CD4-positive, CD25-positive, alpha-beta regulatory T cell (primary cell): ENCODE data around the gene NFE2. TPM values are rescaled to one million over a fixed set of nuclear protein-coding genes. Genes with fewer than 3 reads are reported as not detected.
A peak's percentile ranks its signal among the peaks of the same experiment; 100 is the strongest.
"Not testable (repeated sequence)": the region's sequence is repeated elsewhere in the genome, so short reads cannot be mapped to it uniquely, and the experiment has no call there.

ENCODE experiments used
- ATAC-seq, 2 donors: fragments of 150-1000 bp; cut with Tn5 transposase; one replicate each; pipeline ENCODE4 v1.10.0; 2021; ENCODE audit warnings: low read depth in 2 of 2, moderate number of reproducible peaks in 2 of 2, moderate library complexity in 1 of 2
- DNase-seq, 3 donors: peaks; one replicate each; pipeline versions ENCODE4 v3.0.0 to v3.0.0-alpha.2; 2012 to 2022; ENCODE audit warnings: mixed read lengths in 1 of 3
- H3K27ac ChIP-seq: one replicate; pipeline ENCODE4 v1.7.0; 2013; ENCODE audit warnings: mild to moderate bottlenecking, low read length; ENCODE audit not compliant: insufficient read depth, poor library complexity, severe bottlenecking
- H3K27me3 ChIP-seq: one replicate; pipeline ENCODE4 v1.7.0; 2013; ENCODE audit warnings: low read length; ENCODE audit not compliant: control insufficient read depth, insufficient read depth
- H3K36me3 ChIP-seq: one replicate; pipeline ENCODE4 v1.7.0; 2013; ENCODE audit warnings: mild to moderate bottlenecking, low read length, moderate library complexity; ENCODE audit not compliant: control insufficient read depth, insufficient read depth
- H3K4me1 ChIP-seq: 2 replicates; pipeline ENCODE4 v1.7.0; 2013; ENCODE audit warnings: mild to moderate bottlenecking, low read length; ENCODE audit not compliant: insufficient read depth, control insufficient read depth, poor library complexity, severe bottlenecking
- H3K4me3 ChIP-seq: one replicate; pipeline ENCODE4 v1.7.0; 2013; ENCODE audit warnings: low read depth, mild to moderate bottlenecking, low read length, moderate library complexity
- H3K9me3 ChIP-seq, 2 experiments: 1 replicate in 1 of 2; 2 replicates in 1 of 2; pipeline ENCODE4 v1.7.0; 2013; ENCODE audit warnings: low read length in 2 of 2, mild to moderate bottlenecking in 1 of 2, moderate library complexity in 1 of 2; ENCODE audit not compliant: control insufficient read depth in 2 of 2
- H3K27ac Mint-ChIP-seq, 3 donors: one replicate each; pipeline ENCODE4 v1.8.0; 2020 to 2022; ENCODE audit warnings: mild to moderate bottlenecking in 3 of 3, mixed read lengths in 3 of 3, moderate library complexity in 2 of 3
- H3K27me3 Mint-ChIP-seq: one replicate; pipeline ENCODE4 v1.8.0; 2022; ENCODE audit warnings: mild to moderate bottlenecking, mixed read lengths
- H3K36me3 Mint-ChIP-seq: one replicate; pipeline ENCODE4 v1.8.0; 2020; ENCODE audit warnings: mixed read lengths
- H3K4me1 Mint-ChIP-seq, 4 donors: one replicate each; pipeline ENCODE4 v1.8.0; 2020 to 2022; ENCODE audit warnings: mixed read lengths in 4 of 4, mild to moderate bottlenecking in 1 of 4
- H3K4me3 Mint-ChIP-seq, 4 donors: one replicate each; pipeline ENCODE4 v1.8.0; 2020 to 2022; ENCODE audit warnings: mild to moderate bottlenecking in 4 of 4, mixed read lengths in 4 of 4, moderate library complexity in 3 of 4
- H3K9me3 Mint-ChIP-seq, 7 donors: one replicate each; pipeline ENCODE4 v1.8.0; 2020 to 2022; ENCODE audit warnings: mixed read lengths in 7 of 7, mild to moderate bottlenecking in 3 of 7, moderate library complexity in 2 of 7
- polyA plus RNA-seq, 4 donors: library from polyadenylated mRNA; unstranded; fragments of 300-500 nt; fragmentation: Illumina TruSeq; gene quantifications; one replicate each; pipeline ENCODE4 v1.2.3, GENCODE V29; 2021
- total RNA-seq: library from RNA; stranded (reverse); gene quantifications from one replicate; pipeline ENCODE4 v1.2.3, GENCODE V29; 2022

NFE2 gene
- total and polyA plus RNA-seq, 5 donors from 2014 or later, result 0.18 to 2.8 TPM; not detected in 3

DNA sequence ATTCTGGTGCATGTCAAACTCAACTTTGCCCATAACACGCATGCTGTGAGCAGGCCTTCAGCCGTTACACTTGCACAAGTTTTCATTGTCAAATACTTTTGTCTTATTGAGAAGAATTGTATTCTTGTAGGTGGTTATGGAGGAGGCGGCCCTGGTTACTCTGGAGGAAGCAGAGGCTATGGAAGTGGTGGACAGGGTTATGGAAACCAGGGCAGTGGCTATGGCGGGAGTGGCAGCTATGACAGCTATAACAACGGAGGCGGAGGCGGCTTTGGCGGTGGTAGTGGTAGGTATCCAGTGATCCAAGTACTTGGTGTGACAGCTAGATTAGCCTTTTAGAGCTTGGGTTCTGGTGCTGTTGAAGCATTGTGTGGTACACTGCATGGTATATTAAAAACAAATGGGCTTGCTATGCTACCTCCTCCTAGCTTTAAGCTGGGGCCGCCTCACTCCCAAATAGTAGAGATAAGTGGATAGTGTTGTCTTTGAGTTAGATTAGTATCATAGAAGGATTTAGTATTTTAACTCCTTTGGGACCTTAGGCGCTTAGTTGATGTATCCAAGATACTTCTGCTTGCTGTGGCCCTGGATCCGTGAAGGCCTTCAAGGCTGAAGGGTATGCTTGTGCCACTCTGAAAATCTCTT, 17.7 kb downstream of the NFE2 start:
- H3K27me3 Mint-ChIP-seq, result no peaks in the 10 kb centered on the region
- Histone ChIP-seq H3K36me3 (peaks cover 57% of the 10 kb centered on the region), H3K9me3 (no peaks in the 10 kb centered on the region), H3K4me3 (peak overlapping the region; percentile 99), H3K27me3 (no peaks in the 10 kb centered on the region), H3K27ac (peak overlapping the region; percentile 62), H3K4me1 (peaks cover 69% of the 10 kb centered on the region)
- peaks cover 62% of the 10 kb centered on the region for H3K36me3 Mint-ChIP-seq
- peaks cover 10 to 48% (median 25%) of the 10 kb centered on the region in 4 donors for H3K4me1 Mint-ChIP-seq
- no peak overlapping the region for H3K4me3 Mint-ChIP-seq
- peak overlapping the region in 1 of 3 donors; percentile 66 for H3K27ac Mint-ChIP-seq
- ATAC-seq (no peak), DNase-seq (no peak)
- peaks cover 0 to 2% (median 0%) of the 10 kb centered on the region in 7 donors for H3K9me3 Mint-ChIP-seq

- H3K36me3 Mint-ChIP-seq, result peaks cover 54% of the 10 kb centered on the region
- H3K27me3 Mint-ChIP-seq, H3K27ac Mint-ChIP-seq, H3K9me3 Mint-ChIP-seq, ATAC-seq, DNase-seq, H3K4me3 Mint-ChIP-seq, H3K9me3 ChIP-seq, H3K27me3 ChIP-seq: not testable (repeated sequence)
- Histone ChIP-seq H3K4me1 (peaks cover 79% of the 10 kb centered on the region), H3K27ac (peak overlapping the region; percentile 99), H3K4me3 (peak overlapping the region; percentile 99), H3K36me3 (peaks cover 43% of the 10 kb centered on the region)
- H3K4me1 Mint-ChIP-seq, result peaks cover 11 to 47% (median 24%) of the 10 kb centered on the region in 4 donors
Measured at GRCh38 chr12:54281694-54282093, 19.1 kb downstream of the NFE2 start.

DNA sequence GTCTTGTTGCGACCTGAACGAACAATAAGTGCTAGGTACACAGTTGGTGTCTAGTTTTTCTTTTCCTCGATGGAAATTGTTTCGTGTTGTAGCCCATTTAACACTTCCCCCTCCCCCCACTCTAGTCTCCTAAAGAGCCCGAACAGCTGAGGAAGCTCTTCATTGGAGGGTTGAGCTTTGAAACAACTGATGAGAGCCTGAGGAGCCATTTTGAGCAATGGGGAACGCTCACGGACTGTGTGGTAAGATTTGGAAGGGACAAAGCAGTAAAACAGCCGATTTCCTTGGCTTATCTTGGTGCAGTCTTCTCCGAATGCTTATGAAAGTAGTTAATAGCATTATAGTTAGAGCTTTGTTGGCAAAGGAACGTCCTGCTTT, 19.6 kb downstream of the NFE2 start:
- H3K4me1 ChIP-seq, result peaks cover 82% of the 10 kb centered on the region
- H3K27ac ChIP-seq, result peak overlapping the region; percentile 99
- H3K4me3 ChIP-seq, result peak overlapping the region; percentile 99
- not testable (repeated sequence) for H3K27me3 Mint-ChIP-seq, H3K9me3 Mint-ChIP-seq, H3K27ac Mint-ChIP-seq, H3K4me3 Mint-ChIP-seq, DNase-seq, H3K27me3 ChIP-seq, ATAC-seq, H3K9me3 ChIP-seq
- H3K36me3 Mint-ChIP-seq, result peaks cover 50% of the 10 kb centered on the region
- H3K36me3 ChIP-seq, result peaks cover 39% of the 10 kb centered on the region
- H3K4me1 Mint-ChIP-seq, result peaks cover 12 to 48% (median 26%) of the 10 kb centered on the region in 4 donors

- Mint-ChIP-seq H3K27me3 (no peaks in the 10 kb centered on the region), H3K27ac (no peak within 1 kb of the TSS), H3K4me1 (peaks cover 17 to 47% (median 28%) of the 10 kb centered on the region in 4 donors)
Measured at GRCh38 chr12:54280468-54281260, 20.2 kb downstream of the NFE2 start, which contains the start of gene HNRNPA1. Gene HNRNPA1, plus strand, starts transcription at chr12:54280726. Its CDS starts 82 bp downstream, at chr12:54280808.

DNA sequence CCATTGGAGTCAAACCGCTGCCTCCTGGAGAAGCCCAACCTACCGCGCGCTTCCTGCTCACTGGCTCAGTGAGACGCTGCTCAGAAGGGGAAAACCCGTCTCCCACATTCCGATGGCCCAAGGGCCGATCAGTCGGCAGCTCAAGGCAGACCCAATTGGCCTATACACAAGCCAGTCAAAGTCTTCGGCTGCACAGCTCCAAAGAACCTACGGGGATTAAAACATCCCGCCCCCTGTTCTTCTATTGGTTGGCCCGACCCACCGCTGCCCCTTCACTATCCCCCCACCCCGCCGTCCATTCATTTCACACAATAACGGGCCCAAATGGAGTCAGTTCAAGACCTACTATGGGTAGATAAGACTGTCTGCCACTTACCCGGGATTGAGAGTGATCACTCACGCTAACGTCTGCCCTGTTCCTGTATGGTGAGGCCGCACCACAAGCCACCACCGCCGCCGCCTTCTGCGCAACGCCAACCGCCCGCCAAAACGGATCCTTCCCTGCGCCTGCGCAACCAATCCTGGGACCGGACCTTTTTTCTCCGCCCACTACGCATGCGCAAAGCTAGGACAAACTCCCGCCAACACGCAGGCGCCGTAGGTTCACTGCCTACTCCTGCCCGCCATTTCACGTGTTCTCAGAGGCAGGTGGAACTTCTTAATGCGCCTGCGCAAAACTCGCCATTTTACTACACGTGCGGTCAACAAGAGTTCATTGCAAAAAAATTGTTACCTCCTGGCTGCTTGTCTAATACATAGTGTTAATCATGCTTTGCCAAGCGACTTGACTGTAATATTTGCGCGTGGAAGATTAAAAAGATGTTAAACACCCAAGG, 21.0 kb downstream of the NFE2 start, which contains the start of gene CBX5:
Gene CBX5 (minus strand): TSS at position 491 of the 836 bp plus-strand sequence. CDS start 22,472 bp downstream, outside the sequence.
- no peaks in the 10 kb centered on the region for H3K27me3 ChIP-seq
- peak within 1 kb of the TSS; percentile 99 for H3K4me3 ChIP-seq
- H3K9me3 Mint-ChIP-seq, result no peaks in the 10 kb centered on the region
- no peaks in the 10 kb centered on the region for H3K27me3 Mint-ChIP-seq
- no peak within 1 kb of the TSS for H3K27ac Mint-ChIP-seq
- H3K36me3 Mint-ChIP-seq, result peaks cover 38% of the 10 kb centered on the region
- ATAC-seq (peak; percentile 70 to 74), DNase-seq (peak; percentile 99 to 100 (median 99))
- peaks cover 73% of the 10 kb centered on the region for H3K4me1 ChIP-seq
- peaks cover 12 to 50% (median 30%) of the 10 kb centered on the region in 4 donors for H3K4me1 Mint-ChIP-seq
- no peak within 1 kb of the TSS for H3K4me3 Mint-ChIP-seq
- peaks cover 28% of the 10 kb centered on the region for H3K36me3 ChIP-seq
- H3K27ac ChIP-seq, result peak within 1 kb of the TSS; percentile 99
- H3K9me3 ChIP-seq, result no peaks in the 10 kb centered on the region

More at GRCh38 chr12:54280468-54281260, 20.2 kb downstream of the NFE2 start, which contains the start of gene HNRNPA1:
- DNase-seq (peak; percentile 94 to 100 (median 99)), ATAC-seq (peak; percentile 88 to 90)
- no peaks in the 10 kb centered on the region for H3K27me3 ChIP-seq
- no peaks in the 10 kb centered on the region for H3K9me3 ChIP-seq
- H3K36me3 ChIP-seq, result peaks cover 33% of the 10 kb centered on the region
- Mint-ChIP-seq H3K9me3 (no peaks in the 10 kb centered on the region), H3K4me3 (no peak within 1 kb of the TSS), H3K36me3 (peaks cover 45% of the 10 kb centered on the region)
- peaks cover 80% of the 10 kb centered on the region for H3K4me1 ChIP-seq
- peak within 1 kb of the TSS; percentile 99 for H3K4me3 ChIP-seq
- peak within 1 kb of the TSS; percentile 99 for H3K27ac ChIP-seq

- Histone ChIP-seq H3K9me3 (no peaks in the 10 kb centered on the region), H3K27me3 (no peaks in the 10 kb centered on the region), H3K4me1 (peaks cover 68% of the 10 kb centered on the region), H3K36me3 (peaks cover 26% of the 10 kb centered on the region), H3K27ac (peak overlapping the region; percentile 99), H3K4me3 (peak overlapping the region; percentile 93)
- Mint-ChIP-seq H3K4me3 (no peak overlapping the region), H3K27me3 (no peaks in the 10 kb centered on the region), H3K4me1 (peaks cover 13 to 49% (median 29%) of the 10 kb centered on the region in 4 donors), H3K27ac (no peak overlapping the region), H3K9me3 (no peaks in the 10 kb centered on the region), H3K36me3 (peaks cover 31% of the 10 kb centered on the region)
- DNase-seq (no peak), ATAC-seq (no peak)
Measured at GRCh38 chr12:54279227-54279631, 21.6 kb downstream of the NFE2 start.

GRCh38 chr12:54277823-54278276, 23.0 kb downstream of the NFE2 start:
- Mint-ChIP-seq H3K27ac (peak overlapping the region in 2 of 3 donors; percentile 52 to 58), H3K9me3 (no peaks in the 10 kb centered on the region), H3K4me1 (peaks cover 22 to 41% (median 34%) of the 10 kb centered on the region in 4 donors), H3K36me3 (peaks cover 23% of the 10 kb centered on the region), H3K4me3 (no peak overlapping the region), H3K27me3 (no peaks in the 10 kb centered on the region)
- H3K4me1 ChIP-seq, result peaks cover 54% of the 10 kb centered on the region
- DNase-seq, result no peak
- H3K27ac ChIP-seq, result peak overlapping the region; percentile 99
- ATAC-seq, result no peak
- peaks cover 19% of the 10 kb centered on the region for H3K36me3 ChIP-seq
- peak overlapping the region; percentile 93 for H3K4me3 ChIP-seq
- no peaks in the 10 kb centered on the region for H3K9me3 ChIP-seq
- no peaks in the 10 kb centered on the region for H3K27me3 ChIP-seq
